OCI-LY3 (cell line): ENCODE measurements around the gene CLEC2A.

Experiments used
- H2AFZ ChIP-seq: fragments of 200-600, 300-600 bp; shearing (Covaris generic); 2 replicates; pipeline ENCODE4 v1.6.0; 2014; ENCODE audit warnings: antibody characterized with exemption, low read depth, low read length
- H3K27ac ChIP-seq: fragments of 200-600, 300-600 bp; sonication (generic); 2 replicates; pipeline ENCODE4 v1.5.1; 2014; ENCODE audit warnings: mild to moderate bottlenecking, low read length, moderate library complexity, mixed read lengths
- H3K27me3 ChIP-seq: fragments of 200-600, 300-600 bp; sonication (generic); 2 replicates; pipeline ENCODE4 v1.6.1; 2014; ENCODE audit warnings: low read depth, low read length, mixed read lengths
- H3K36me3 ChIP-seq: fragments of 200-600, 300-600 bp; sonication (generic); replicated peaks from 2 replicates; pipeline ENCODE3; 2014; ENCODE audit warnings: low read depth, low read length, mixed read lengths
- H3K4me1 ChIP-seq: fragments of 300-600, 200-600 bp; sonication (generic); 2 replicates; pipeline ENCODE4 v1.6.1; 2014; ENCODE audit warnings: low read length, mixed read lengths
- H3K4me2 ChIP-seq: fragments of 200-600, 300-600 bp; sonication (generic); 2 replicates; pipeline ENCODE4 v1.6.1; 2014; ENCODE audit warnings: low read length, mixed read lengths
- H3K4me3 ChIP-seq: fragments of 300-600, 200-600 bp; sonication (generic); 2 replicates; pipeline ENCODE4 v1.5.1; 2014; ENCODE audit warnings: antibody characterized with exemption, mild to moderate bottlenecking, low read length, moderate library complexity
- H3K79me2 ChIP-seq: fragments of 300-600, 200-600 bp; shearing (Covaris generic); 2 replicates; pipeline ENCODE4 v1.6.1; 2014; ENCODE audit warnings: mild to moderate bottlenecking, low read length, mixed read lengths
- H3K9ac ChIP-seq: fragments of 300-600, 200-600 bp; shearing (Covaris generic); 2 replicates; pipeline ENCODE4 v1.6.0; 2014; ENCODE audit warnings: mild to moderate bottlenecking, low read length, moderate library complexity
- H3K9me3 ChIP-seq: fragments of 200-600, 300-600 bp; shearing (Covaris generic); 2 replicates; pipeline ENCODE4 v1.6.1; 2014; ENCODE audit warnings: low read length, mixed read lengths; ENCODE audit not compliant: insufficient read depth
- H4K20me1 ChIP-seq: fragments of 200-600, 300-600 bp; sonication (generic); 2 replicates; pipeline ENCODE4 v1.6.1; 2016; ENCODE audit warnings: low read length, mixed read lengths; ENCODE audit not compliant: insufficient read depth
- CTCF ChIP-seq: fragments of 200-600, 300-600 bp; sonication (generic); IDR thresholded peaks from 2 replicates; pipeline ENCODE4 v1.5.1; 2014; ENCODE audit warnings: antibody characterized with exemption, low read length, low read depth
- EZH2phosphoT487 ChIP-seq: fragments of 200-600 bp; shearing (Covaris generic); IDR thresholded peaks from 2 replicates; pipeline ENCODE4 v1.6.1; 2018; ENCODE audit warnings: antibody characterized with exemption, mixed run types, low read depth

Gene CLEC2A

GRCh38 chr12:9868951-9869306, 63.2 kb downstream of the CLEC2A start:
- no peaks in the 10 kb centered on the region for H3K9me3 ChIP-seq
- no peaks in the 10 kb centered on the region for H3K27me3 ChIP-seq
- no peaks in the 10 kb centered on the region for H3K36me3 ChIP-seq
- no peak overlapping the region for H3K27ac ChIP-seq
- H3K9ac ChIP-seq = peak overlapping the region; percentile 67
- TF ChIP-seq EZH2phosphoT487 (no peak), CTCF (no peak)
- H3K4me1 ChIP-seq = peaks cover 25% of the 10 kb centered on the region
- H3K4me2 ChIP-seq = peak overlapping the region; percentile 94
- peak overlapping the region; percentile 77 for H3K4me3 ChIP-seq
- H2AFZ ChIP-seq = peak overlapping the region; percentile 99
- H3K79me2 ChIP-seq = no peaks in the 10 kb centered on the region
- H4K20me1 ChIP-seq = no peaks in the 10 kb centered on the region

GRCh38 chr12:9868311-9868801, 63.8 kb downstream of the CLEC2A start:
- H3K27ac ChIP-seq = no peak overlapping the region
- H3K79me2 ChIP-seq = no peaks in the 10 kb centered on the region
- H4K20me1 ChIP-seq = no peaks in the 10 kb centered on the region
- TF ChIP-seq EZH2phosphoT487 = no peak
- TF ChIP-seq CTCF = no peak
- H3K4me1 ChIP-seq = peaks cover 25% of the 10 kb centered on the region
- peak overlapping the region; percentile 77 for H3K4me3 ChIP-seq
- peak overlapping the region; percentile 99; the same call in 1 of the 2 replicates for H2AFZ ChIP-seq
- H3K9ac ChIP-seq = no peak overlapping the region
- H3K9me3 ChIP-seq = no peaks in the 10 kb centered on the region
- H3K4me2 ChIP-seq = peak overlapping the region; percentile 94
- no peaks in the 10 kb centered on the region for H3K36me3 ChIP-seq
- no peaks in the 10 kb centered on the region for H3K27me3 ChIP-seq

- Histone ChIP-seq H3K4me2 (peak overlapping the region; percentile 60), H2AFZ (no peak overlapping the region), H3K9me3 (no peaks in the 10 kb centered on the region), H3K36me3 (no peaks in the 10 kb centered on the region), H4K20me1 (no peaks in the 10 kb centered on the region), H3K27me3 (no peaks in the 10 kb centered on the region), H3K27ac (no peak overlapping the region), H3K4me1 (peaks cover 25% of the 10 kb centered on the region), H3K4me3 (peak overlapping the region; percentile 51; the same call in 1 of the 2 replicates), H3K79me2 (no peaks in the 10 kb centered on the region), H3K9ac (no peak overlapping the region)
- TF ChIP-seq CTCF (no peak), EZH2phosphoT487 (no peak)
These were observed 64.6 kb downstream of the CLEC2A start for GRCh38 chr12:9867531-9867930.

GRCh38 chr12:9866860-9867269, 65.3 kb downstream of the CLEC2A start:
- H3K27me3 ChIP-seq = no peaks in the 10 kb centered on the region

More at GRCh38 chr12:9866860-9867269, 65.3 kb downstream of the CLEC2A start:
- no peaks in the 10 kb centered on the region for H3K36me3 ChIP-seq
- H3K27ac ChIP-seq = no peak overlapping the region
- peak overlapping the region; percentile 43 for H2AFZ ChIP-seq
- H3K79me2 ChIP-seq = no peaks in the 10 kb centered on the region
- peak overlapping the region; percentile 51 for H3K4me3 ChIP-seq
- no peak for TF ChIP-seq EZH2phosphoT487
- no peaks in the 10 kb centered on the region for H3K9me3 ChIP-seq
- H3K9ac ChIP-seq = no peak overlapping the region
- peak overlapping the region; percentile 60 for H3K4me2 ChIP-seq
- no peaks in the 10 kb centered on the region for H4K20me1 ChIP-seq
- peaks cover 25% of the 10 kb centered on the region for H3K4me1 ChIP-seq
